Measurements from ENCODE around the gene NEK4.

The NEK4 gene

GRCh38 chr3:52714335-52715302, 56.1 kb downstream of the NEK4 start:
- DNase-seq (ENCODE audit: low read depth, low spot score), result no peak
- Histone ChIP-seq H3K4me1 (ENCODE audit: insufficient read depth, insufficient read length) (peaks cover 2% of the 10 kb centered on the region), H3K27me3 (ENCODE audit: insufficient read depth, insufficient read length) (no peaks in the 10 kb centered on the region), H3K9me3 (ENCODE audit: insufficient read depth, low read length) (no peaks in the 10 kb centered on the region), H3K36me3 (ENCODE audit: insufficient read depth, insufficient read length, low read length) (peaks cover 37% of the 10 kb centered on the region), H3K4me3 (ENCODE audit: insufficient read length, low read depth) (no peak overlapping the region), H3K9ac (ENCODE audit: insufficient read length, low read depth) (no peak overlapping the region)
- no peak for TF ChIP-seq ZNF274 (IDR thresholded peaks at IDR 0.05; ENCODE audit: low read depth, low read length)
- no peak for TF ChIP-seq SUZ12 (IDR thresholded peaks at IDR 0.05; ENCODE audit: extremely low read depth, insufficient read depth, insufficient read length)
- TF ChIP-seq YY1 (IDR thresholded peaks at IDR 0.05; ENCODE audit: insufficient read depth, insufficient read length), result no peak

- TF ChIP-seq YY1 (IDR thresholded peaks at IDR 0.05; ENCODE audit: insufficient read depth, insufficient read length) (no peak), SUZ12 (IDR thresholded peaks at IDR 0.05; ENCODE audit: extremely low read depth, insufficient read depth, insufficient read length) (no peak), ZNF274 (IDR thresholded peaks at IDR 0.05; ENCODE audit: low read depth, low read length) (no peak)
- no peak for DNase-seq (ENCODE audit: low read depth, low spot score)
- H3K36me3 ChIP-seq (ENCODE audit: insufficient read depth, insufficient read length, low read length), result peaks cover 53% of the 10 kb centered on the region
- H3K27me3 ChIP-seq (ENCODE audit: insufficient read depth, insufficient read length), result no peaks in the 10 kb centered on the region
- H3K4me3 ChIP-seq (ENCODE audit: insufficient read length, low read depth), result no peak overlapping the region
- peaks cover 2% of the 10 kb centered on the region for H3K4me1 ChIP-seq (ENCODE audit: insufficient read depth, insufficient read length)
- no peak overlapping the region for H3K9ac ChIP-seq (ENCODE audit: insufficient read length, low read depth)
- no peaks in the 10 kb centered on the region for H3K9me3 ChIP-seq (ENCODE audit: insufficient read depth, low read length)
Measured at GRCh38 chr3:52712291-52713212, 58.2 kb downstream of the NEK4 start.

- no peak for TF ChIP-seq ZNF274 (IDR thresholded peaks at IDR 0.05; ENCODE audit: low read depth, low read length)
- no peak for TF ChIP-seq SUZ12 (IDR thresholded peaks at IDR 0.05; ENCODE audit: extremely low read depth, insufficient read depth, insufficient read length)
- no peak for TF ChIP-seq YY1 (IDR thresholded peaks at IDR 0.05; ENCODE audit: insufficient read depth, insufficient read length)
- no peak overlapping the region for H3K9ac ChIP-seq (ENCODE audit: insufficient read length, low read depth)
- H3K36me3 ChIP-seq (ENCODE audit: insufficient read depth, insufficient read length, low read length), result peaks cover 52% of the 10 kb centered on the region
- H3K4me1 ChIP-seq (ENCODE audit: insufficient read depth, insufficient read length), result peaks cover 4% of the 10 kb centered on the region
- H3K9me3 ChIP-seq (ENCODE audit: insufficient read depth, low read length), result no peaks in the 10 kb centered on the region
- H3K27me3 ChIP-seq (ENCODE audit: insufficient read depth, insufficient read length), result no peaks in the 10 kb centered on the region
- no peak overlapping the region for H3K4me3 ChIP-seq (ENCODE audit: insufficient read length, low read depth)
- DNase-seq (ENCODE audit: low read depth, low spot score), result no peak
Measured at GRCh38 chr3:52710512-52710911, 60.2 kb downstream of the NEK4 start.

- DNase-seq (ENCODE audit: low read depth, low spot score), result no peak
- Histone ChIP-seq H3K27me3 (ENCODE audit: insufficient read depth, insufficient read length) (no peaks in the 10 kb centered on the region), H3K4me3 (ENCODE audit: insufficient read length, low read depth) (no peak overlapping the region), H3K9me3 (ENCODE audit: insufficient read depth, low read length) (no peaks in the 10 kb centered on the region), H3K36me3 (ENCODE audit: insufficient read depth, insufficient read length, low read length) (peaks cover 46% of the 10 kb centered on the region), H3K9ac (ENCODE audit: insufficient read length, low read depth) (no peak overlapping the region), H3K4me1 (ENCODE audit: insufficient read depth, insufficient read length) (peaks cover 2% of the 10 kb centered on the region)
- TF ChIP-seq SUZ12 (IDR thresholded peaks at IDR 0.05; ENCODE audit: extremely low read depth, insufficient read depth, insufficient read length) (no peak), YY1 (IDR thresholded peaks at IDR 0.05; ENCODE audit: insufficient read depth, insufficient read length) (no peak), ZNF274 (IDR thresholded peaks at IDR 0.05; ENCODE audit: low read depth, low read length) (no peak)
Measured at GRCh38 chr3:52707585-52707984, 63.2 kb downstream of the NEK4 start.

GRCh38 chr3:52705688-52706686, 64.8 kb downstream of the NEK4 start, which contains the start of the genes GLT8D1 and SPCS1:
TSS of gene GLT8D1 (minus strand) at chr3:52705791. CDS start at chr3:52700460, 5,331 bp downstream.
TSS of gene SPCS1 (plus strand) at chr3:52706106. CDS start at chr3:52706247, 141 bp downstream.
- Histone ChIP-seq H3K27me3 (ENCODE audit: insufficient read depth, insufficient read length) (no peaks in the 10 kb centered on the region), H3K9ac (ENCODE audit: insufficient read length, low read depth) (peak within 1 kb of the TSS; percentile 97), H3K9me3 (ENCODE audit: insufficient read depth, low read length) (no peaks in the 10 kb centered on the region), H3K4me1 (ENCODE audit: insufficient read depth, insufficient read length) (peaks cover 2% of the 10 kb centered on the region), H3K4me3 (ENCODE audit: insufficient read length, low read depth) (peak within 1 kb of the TSS; percentile 98), H3K36me3 (ENCODE audit: insufficient read depth, insufficient read length, low read length) (peaks cover 38% of the 10 kb centered on the region)
- TF ChIP-seq SUZ12 (IDR thresholded peaks at IDR 0.05; ENCODE audit: extremely low read depth, insufficient read depth, insufficient read length) (no peak), ZNF274 (IDR thresholded peaks at IDR 0.05; ENCODE audit: low read depth, low read length) (no peak), YY1 (IDR thresholded peaks at IDR 0.05; ENCODE audit: insufficient read depth, insufficient read length) (peak; percentile 63)
- peak; percentile 72 for DNase-seq (ENCODE audit: low read depth, low spot score)

- Histone ChIP-seq H3K9me3 (ENCODE audit: insufficient read depth, low read length) (no peaks in the 10 kb centered on the region), H3K36me3 (ENCODE audit: insufficient read depth, insufficient read length, low read length) (peaks cover 32% of the 10 kb centered on the region), H3K27me3 (ENCODE audit: insufficient read depth, insufficient read length) (no peaks in the 10 kb centered on the region), H3K9ac (ENCODE audit: insufficient read length, low read depth) (peak overlapping the region; percentile 97), H3K4me1 (ENCODE audit: insufficient read depth, insufficient read length) (peaks cover 2% of the 10 kb centered on the region), H3K4me3 (ENCODE audit: insufficient read length, low read depth) (peak overlapping the region; percentile 98)
- TF ChIP-seq SUZ12 (IDR thresholded peaks at IDR 0.05; ENCODE audit: extremely low read depth, insufficient read depth, insufficient read length) (no peak), YY1 (IDR thresholded peaks at IDR 0.05; ENCODE audit: insufficient read depth, insufficient read length) (no peak), ZNF274 (IDR thresholded peaks at IDR 0.05; ENCODE audit: low read depth, low read length) (no peak)
- no peak for DNase-seq (ENCODE audit: low read depth, low spot score)
Measured at GRCh38 chr3:52705438-52705687, 65.4 kb downstream of the NEK4 start.
